H9 (cell line): ENCODE measurements around the gene FHL2. TPM values are rescaled to one million over a fixed set of nuclear protein-coding genes. Genes with fewer than 3 reads are reported as not detected.
A peak's percentile ranks its signal among the peaks of the same experiment; 100 is the strongest.

Experiments
- DNase-seq: peaks from one replicate; pipeline ENCODE4 v3.0.0-alpha.2; 2017
- H2AFZ ChIP-seq: one replicate; pipeline ENCODE4 v1.6.1; 2013; ENCODE audit warnings: mild to moderate bottlenecking, low read length, control low read depth, moderate library complexity
- H2AK5ac ChIP-seq: 2 replicates; pipeline ENCODE4 v1.6.1; 2013; ENCODE audit warnings: low read length, control low read depth, mixed read lengths; ENCODE audit not compliant: insufficient read length
- H2BK120ac ChIP-seq: one replicate; pipeline ENCODE4 v1.6.1; 2013; ENCODE audit warnings: low read depth, mild to moderate bottlenecking, low read length, control low read depth, inconsistent platforms; ENCODE audit not compliant: poor library complexity, severe bottlenecking
- H2BK12ac ChIP-seq: 2 replicates; pipeline ENCODE4 v1.6.1; 2013; ENCODE audit warnings: low read length, control low read depth, mixed read lengths, low read depth; ENCODE audit not compliant: insufficient read length
- H2BK15ac ChIP-seq: 2 replicates; pipeline ENCODE4 v1.6.1; 2013; ENCODE audit warnings: low read depth, low read length, control low read depth
- H2BK20ac ChIP-seq: one replicate; pipeline ENCODE4 v1.6.1; 2013; ENCODE audit warnings: low read depth, mild to moderate bottlenecking, low read length, control low read depth, inconsistent platforms; ENCODE audit not compliant: poor library complexity, severe bottlenecking
- H2BK5ac ChIP-seq: 2 replicates; pipeline ENCODE4 v1.6.1; 2013; ENCODE audit warnings: low read length, control low read depth, mixed read lengths; ENCODE audit not compliant: insufficient read length
- H3K14ac ChIP-seq: 2 replicates; pipeline ENCODE4 v1.6.1; 2013; ENCODE audit warnings: low read length, control low read depth; ENCODE audit not compliant: insufficient read depth
- H3K18ac ChIP-seq: 2 replicates; pipeline ENCODE4 v1.6.1; 2013; ENCODE audit warnings: low read depth, mild to moderate bottlenecking, mixed read lengths, low read length, control low read depth; ENCODE audit not compliant: insufficient read length
- H3K23ac ChIP-seq: 2 replicates; pipeline ENCODE4 v1.6.1; 2013; ENCODE audit warnings: low read length, control low read depth, mixed read lengths, low read depth; ENCODE audit not compliant: insufficient read length
- H3K23me2 ChIP-seq: 2 replicates; pipeline ENCODE4 v1.6.1; 2013; ENCODE audit warnings: low read depth, mild to moderate bottlenecking, mixed read lengths, low read length, control low read depth; ENCODE audit not compliant: insufficient read length, poor library complexity, severe bottlenecking
- H3K27ac ChIP-seq: 2 replicates; pipeline ENCODE4 v1.5.1; 2013; ENCODE audit warnings: low read length, control low read depth, mixed read lengths, low read depth; ENCODE audit not compliant: insufficient read length
- H3K27me3 ChIP-seq: 2 replicates; pipeline ENCODE4 v1.6.1; 2013; ENCODE audit warnings: low read length, control low read depth, inconsistent platforms; ENCODE audit not compliant: insufficient read depth
- H3K4ac ChIP-seq: 2 replicates; pipeline ENCODE4 v1.6.1; 2013; ENCODE audit warnings: low read depth, mild to moderate bottlenecking, control low read depth, inconsistent platforms, low read length, moderate library complexity
- H3K4me1 ChIP-seq: 2 replicates; pipeline ENCODE4 v1.6.1; 2013; ENCODE audit warnings: low read length, control low read depth, inconsistent platforms; ENCODE audit not compliant: insufficient read depth
- H3K4me2 ChIP-seq: 2 replicates; pipeline ENCODE4 v1.6.1; 2013; ENCODE audit warnings: low read length, control low read depth, mixed read lengths; ENCODE audit not compliant: insufficient read length, insufficient read depth
- H3K56ac ChIP-seq: 2 replicates; pipeline ENCODE4 v1.6.1; 2013; ENCODE audit warnings: low read depth, mild to moderate bottlenecking, mixed read lengths, low read length, control low read depth; ENCODE audit not compliant: insufficient read length
- H3K79me1 ChIP-seq: 2 replicates; pipeline ENCODE4 v1.6.1; 2013; ENCODE audit warnings: low read depth, mild to moderate bottlenecking, moderate library complexity, low read length, control low read depth, inconsistent platforms; ENCODE audit not compliant: insufficient read depth, poor library complexity, severe bottlenecking
- H3K79me2 ChIP-seq: 2 replicates; pipeline ENCODE4 v1.6.1; 2013; ENCODE audit warnings: low read length, control low read depth, inconsistent platforms; ENCODE audit not compliant: insufficient read depth
- H3K9ac ChIP-seq: 2 replicates; pipeline ENCODE4 v1.6.1; 2013; ENCODE audit warnings: low read length, control low read depth, mixed read lengths; ENCODE audit not compliant: insufficient read length; ENCODE audit errors: extremely low read depth
- H3K9me3 ChIP-seq: one replicate; pipeline ENCODE4 v1.6.1; 2013; ENCODE audit warnings: low read depth, low read length, inconsistent platforms; ENCODE audit not compliant: control insufficient read depth
- H3T11ph ChIP-seq: one replicate; pipeline ENCODE4 v1.6.1; 2013; ENCODE audit warnings: mild to moderate bottlenecking, low read length, control low read depth, inconsistent platforms
- H4K20me1 ChIP-seq: one replicate; pipeline ENCODE4 v1.6.1; 2013; ENCODE audit not compliant: control insufficient read depth, insufficient read length, insufficient read depth
- H4K5ac ChIP-seq: 2 replicates; pipeline ENCODE4 v1.6.1; 2013; ENCODE audit warnings: low read depth, mild to moderate bottlenecking, mixed read lengths, low read length, control low read depth; ENCODE audit not compliant: insufficient read length
- H4K8ac ChIP-seq: replicated peaks from 2 replicates; pipeline ENCODE4 v1.6.1; 2013; ENCODE audit warnings: low read length, control low read depth, mixed read lengths, low read depth; ENCODE audit not compliant: insufficient read length
- H4K91ac ChIP-seq: 2 replicates; pipeline ENCODE4 v1.6.1; 2013; ENCODE audit warnings: low read depth, mild to moderate bottlenecking, moderate library complexity, mixed read lengths, low read length, control low read depth; ENCODE audit not compliant: insufficient read length
- H3K27ac Mint-ChIP-seq, 3 experiments: 2 replicates in 2 of 3; 3 replicates in 1 of 3; pipeline ENCODE4 v1.8.0; 2020 to 2021; ENCODE audit warnings: mixed read lengths in 3 of 3, mild to moderate bottlenecking in 1 of 3, moderate library complexity in 1 of 3
- H3K27me3 Mint-ChIP-seq: 2 replicates; pipeline ENCODE4 v1.8.0; 2021; ENCODE audit warnings: low read depth, mild to moderate bottlenecking, moderate library complexity, mixed read lengths
- H3K36me3 Mint-ChIP-seq, 3 experiments: 2 replicates in 2 of 3; 3 replicates in 1 of 3; pipeline ENCODE4 v1.8.0; 2020 to 2021; ENCODE audit warnings: low read depth in 3 of 3, mixed read lengths in 3 of 3; ENCODE audit not compliant: insufficient read depth in 1 of 3
- H3K4me1 Mint-ChIP-seq, 2 experiments: 2 replicates each; pipeline ENCODE4 v1.8.0; 2020; ENCODE audit warnings: mixed read lengths in 2 of 2
- H3K4me3 Mint-ChIP-seq, 2 experiments: 2 replicates in 1 of 2; 3 replicates in 1 of 2; pipeline ENCODE4 v1.8.0; 2020 to 2021; ENCODE audit warnings: mild to moderate bottlenecking in 2 of 2, mixed read lengths in 2 of 2, moderate library complexity in 1 of 2
- H3K9me3 Mint-ChIP-seq, 2 experiments: 2 replicates in 1 of 2; 3 replicates in 1 of 2; pipeline ENCODE4 v1.8.0; 2020; ENCODE audit warnings: mild to moderate bottlenecking in 2 of 2, mixed read lengths in 2 of 2, moderate library complexity in 1 of 2
- CTCF ChIP-seq: fragments of 200-600 bp; sonication (generic); conservative IDR thresholded peaks from 3 replicates; pipeline ENCODE4 v1.8.0; 2021; ENCODE audit warnings: antibody characterized with exemption, mild to moderate bottlenecking
- WGBS: extraction: QIAGEN DNeasy Blood & Tissue Kit; methylation state at CpG from one replicate; pipeline ENCODE4 v1.1.7; 2013; ENCODE audit warnings: missing lambda C conversion rate, low lambda C conversion rate, mixed read lengths; ENCODE audit not compliant: insufficient read length; ENCODE audit errors: extremely low coverage; 5-methylcytosine and 5-hydroxymethylcytosine counted together
- total RNA-seq: library from RNA; stranded (reverse); gene quantifications from 2 replicates; pipeline ENCODE4 v1.2.1, GENCODE V29; 2021

The FHL2 gene
- total RNA-seq, 1 experiment from 2014 or later: 34.9 TPM

- no peaks in the 10 kb centered on the region for H3K9me3 Mint-ChIP-seq
- Histone ChIP-seq H3K56ac (no peak overlapping the region), H3K4ac (no peak overlapping the region), H2BK12ac (no peak overlapping the region), H3K18ac (no peak overlapping the region), H3K9ac (no peak overlapping the region), H3K14ac (no peak overlapping the region), H3T11ph (no peak overlapping the region), H3K4me1 (no peaks in the 10 kb centered on the region), H3K27ac (no peak overlapping the region), H2AK5ac (no peak overlapping the region), H3K79me2 (no peaks in the 10 kb centered on the region), H3K23ac (no peak overlapping the region), H3K4me2 (no peak overlapping the region), H4K5ac (no peak overlapping the region), H3K27me3 (no peaks in the 10 kb centered on the region), H4K91ac (no peak overlapping the region), H3K9me3 (no peaks in the 10 kb centered on the region), H2BK5ac (no peak overlapping the region), H4K20me1 (no peaks in the 10 kb centered on the region), H2BK15ac (no peak overlapping the region), H2AFZ (no peak overlapping the region), H3K79me1 (no peaks in the 10 kb centered on the region), H4K8ac (no peak overlapping the region), H2BK20ac (no peak overlapping the region), H2BK120ac (no peak overlapping the region), H3K23me2 (no peaks in the 10 kb centered on the region)
- TF ChIP-seq CTCF: peak; percentile 26; the same call in 1 of the 3 replicates
- H3K27me3 Mint-ChIP-seq: no peaks in the 10 kb centered on the region; the same call in 1 of the 2 replicates
- H3K4me1 Mint-ChIP-seq: no peaks in the 10 kb centered on the region
- peaks cover 0 to 32% (median 31%) of the 10 kb centered on the region in 3 experiments; a peak in 6 of 7 replicates for H3K36me3 Mint-ChIP-seq
- H3K27ac Mint-ChIP-seq: peak overlapping the region in 2 of 3 experiments; percentile 46 to 72; a peak in 4 of 7 replicates
- no peak for DNase-seq
- WGBS: no CpG with 5 or more reads among the region's 3 CpGs
- no peak overlapping the region for H3K4me3 Mint-ChIP-seq
These were observed 21.0 kb downstream of the FHL2 start for GRCh38 chr2:105377871-105378270.
